ENCODE data around the gene COPG2. TPM values are rescaled to one million over a fixed set of nuclear protein-coding genes. Genes with fewer than 3 reads are reported as not detected.

COPG2 gene
- total and polyA plus RNA-seq, 2 of the 13 experiments (the other 11 are each of a cell fraction or from before 2014, with no cell fraction given) = 14.1 to 17.7 TPM

DNA sequence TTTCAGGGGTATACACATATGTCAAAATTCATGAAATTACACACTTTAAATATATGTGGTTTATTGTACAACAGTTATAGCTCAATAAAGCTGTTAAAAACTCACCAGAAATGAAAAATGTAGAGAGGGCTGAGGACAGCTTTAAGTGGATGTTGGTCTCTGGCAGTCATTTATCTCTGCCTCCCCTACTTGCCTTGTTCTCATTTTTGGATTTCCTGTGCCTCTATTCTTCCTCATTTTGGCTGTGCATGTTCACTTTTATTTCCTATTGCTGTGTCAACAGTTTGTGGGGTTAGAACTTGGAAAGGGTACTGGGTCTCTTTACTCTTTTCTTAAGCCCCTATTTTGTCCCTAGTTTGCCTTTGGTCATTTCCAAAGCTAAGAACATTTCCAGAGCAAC is 195.3 kb downstream of the COPG2 start:
- Histone ChIP-seq H3K4me2 (ENCODE audit: low read depth, low read length) (no peak overlapping the region), H4K20me1 (ENCODE audit: insufficient read depth, low read length) (no peaks in the 10 kb centered on the region), H3K36me3 (replicated peaks in 1 of 2; ENCODE audit: control insufficient read depth in 1 of 2, insufficient read depth in 2 of 2, low read length in 2 of 2) (no peaks in the 10 kb centered on the region), H3K9me3 (ENCODE audit: low read length) (peaks cover 4% of the 10 kb centered on the region; the same call in 1 of the 2 replicates), H2AFZ (ENCODE audit: low read length) (no peak overlapping the region), H3K27me3 (ENCODE audit: control insufficient read depth in 1 of 2, insufficient read depth in 2 of 2, low read length in 2 of 2) (peaks cover 0 to 15% of the 10 kb centered on the region in 2 experiments; a peak in 1 of 5 replicates), H3K4me1 (ENCODE audit: insufficient read depth, low read length) (no peaks in the 10 kb centered on the region), H3K9ac (ENCODE audit: insufficient read depth, low read depth, low read length) (no peak overlapping the region), H3K27ac (ENCODE audit: extremely low read length, insufficient read depth, low read length) (no peak overlapping the region), H3K79me2 (ENCODE audit: insufficient read depth, low read length) (no peaks in the 10 kb centered on the region), H3K4me3 (replicated peaks in 1 of 3; ENCODE audit: insufficient read depth in 1 of 3, low read depth in 2 of 3, low read length in 3 of 3) (no peak overlapping the region)
- in situ Hi-C loops (cut with HindIII; ENCODE audit: extremely low pct_ligation_motif_present, low pct_unique_long_range_greater_than_20kb) = no loop called here
- BruUV-seq (replicated peaks) = no TSS peak
- CTCF ChIA-PET (ENCODE audit: low intra/inter-chr PET ratio, low total read pairs) = no interaction called here
- POLR2A ChIA-PET = no interaction called here
- no peak for DNase-seq (ENCODE audit: low spot score)
- ATAC-seq = no peak
- no peak for FAIRE-seq
- TF ChIP-seq CBX5 (CRISPR knock-in tag; IDR thresholded peaks at IDR 0.05; ENCODE audit: borderline replicate concordance) = no peak
- no peak for TF ChIP-seq TEAD2 (CRISPR knock-in tag; IDR thresholded peaks at IDR 0.05)
- TF ChIP-seq NR2F2 (IDR thresholded peaks at IDR 0.05; ENCODE audit: borderline replicate concordance, low read depth) = no peak
- TF ChIP-seq, protein P1, sequence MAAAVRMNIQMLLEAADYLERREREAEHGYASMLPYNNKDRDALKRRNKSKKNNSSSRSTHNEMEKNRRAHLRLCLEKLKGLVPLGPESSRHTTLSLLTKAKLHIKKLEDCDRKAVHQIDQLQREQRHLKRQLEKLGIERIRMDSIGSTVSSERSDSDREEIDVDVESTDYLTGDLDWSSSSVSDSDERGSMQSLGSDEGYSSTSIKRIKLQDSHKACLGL (CRISPR knock-in tag; IDR thresholded peaks at IDR 0.05) = no peak
- TF ChIP-seq FOXK1 (CRISPR knock-in tag; IDR thresholded peaks at IDR 0.05; ENCODE audit: borderline replicate concordance, low read depth) = no peak
- TF ChIP-seq ZNF501 (CRISPR knock-in tag; IDR thresholded peaks at IDR 0.05) = no peak
- TF ChIP-seq ZNF224 (CRISPR knock-in tag; IDR thresholded peaks at IDR 0.05) = no peak
- TF ChIP-seq ZNF768 (CRISPR knock-in tag; IDR thresholded peaks at IDR 0.05) = no peak
- TF ChIP-seq KDM4B (CRISPR knock-in tag; IDR thresholded peaks at IDR 0.05) = no peak
- TF ChIP-seq ARID2 (CRISPR knock-in tag; IDR thresholded peaks at IDR 0.05; ENCODE audit: borderline replicate concordance) = no peak
- no peak for TF ChIP-seq U2AF2 (IDR thresholded peaks at IDR 0.05; ENCODE audit: low read depth, low read length)
- TF ChIP-seq ZNF749 (CRISPR knock-in tag; IDR thresholded peaks at IDR 0.05; ENCODE audit: borderline replicate concordance) = no peak
- intact Hi-C loops (cut with micrococcal nuclease; ENCODE audit: unreplicated experiment) = no loop called here
